Measurements from ENCODE around the gene PTPRZ1.

PTPRZ1 gene

DNA sequence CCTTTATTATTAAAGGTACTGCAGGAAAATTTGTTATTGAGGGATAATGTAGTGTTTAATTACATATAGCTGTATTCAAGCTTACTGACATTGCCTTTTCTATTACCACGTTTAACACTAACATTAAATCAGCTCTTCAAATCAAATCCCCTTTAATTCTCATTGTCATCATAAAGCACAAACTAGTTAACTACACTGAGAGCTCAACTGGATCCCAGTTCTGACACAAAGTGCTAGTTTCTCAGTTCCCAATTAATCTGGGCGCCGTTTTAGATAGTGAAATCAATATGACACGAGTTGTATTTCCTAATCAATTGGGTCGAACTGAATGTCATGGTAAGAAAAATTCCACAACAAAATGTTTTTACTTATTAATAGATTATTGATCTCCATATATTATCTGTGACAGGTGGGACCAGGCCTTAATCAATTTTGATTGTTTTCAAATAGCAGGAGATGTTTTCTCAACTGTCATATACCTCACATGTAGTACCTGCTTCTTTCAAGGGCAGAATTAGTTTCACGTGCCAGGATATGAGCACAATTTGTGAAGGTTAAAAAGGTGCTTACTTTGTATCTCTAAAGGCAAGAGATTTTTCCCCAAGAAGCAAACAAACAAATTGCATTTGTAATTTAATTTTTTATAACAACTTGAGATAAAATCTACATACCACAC lies 200.1 kb downstream of the PTPRZ1 start:
- no peak overlapping the region for H3K4me2 ChIP-seq (ENCODE audit: low read length)
- no peak overlapping the region for H3K9ac ChIP-seq (ENCODE audit: low read length)
- H3K27me3 ChIP-seq (ENCODE audit: low read depth, low read length), result no peaks in the 10 kb centered on the region
- no peak overlapping the region for H3K4me3 ChIP-seq (ENCODE audit: low read length)
- H3K36me3 ChIP-seq (replicated peaks; ENCODE audit: low read depth, low read length), result no peaks in the 10 kb centered on the region
- peaks cover 4% of the 10 kb centered on the region; the same call in 1 of the 2 replicates for H3K4me1 ChIP-seq (ENCODE audit: low read length)
- H2AFZ ChIP-seq (ENCODE audit: low read depth, low read length), result no peak overlapping the region
- no peaks in the 10 kb centered on the region for H3K9me3 ChIP-seq (ENCODE audit: insufficient read depth, low read length)
- no peak overlapping the region for H3K27ac ChIP-seq (ENCODE audit: low read length)
- no peak for TF ChIP-seq EZH2phosphoT487 (IDR thresholded peaks at IDR 0.05; ENCODE audit: low read depth)
- TF ChIP-seq, protein P1, sequence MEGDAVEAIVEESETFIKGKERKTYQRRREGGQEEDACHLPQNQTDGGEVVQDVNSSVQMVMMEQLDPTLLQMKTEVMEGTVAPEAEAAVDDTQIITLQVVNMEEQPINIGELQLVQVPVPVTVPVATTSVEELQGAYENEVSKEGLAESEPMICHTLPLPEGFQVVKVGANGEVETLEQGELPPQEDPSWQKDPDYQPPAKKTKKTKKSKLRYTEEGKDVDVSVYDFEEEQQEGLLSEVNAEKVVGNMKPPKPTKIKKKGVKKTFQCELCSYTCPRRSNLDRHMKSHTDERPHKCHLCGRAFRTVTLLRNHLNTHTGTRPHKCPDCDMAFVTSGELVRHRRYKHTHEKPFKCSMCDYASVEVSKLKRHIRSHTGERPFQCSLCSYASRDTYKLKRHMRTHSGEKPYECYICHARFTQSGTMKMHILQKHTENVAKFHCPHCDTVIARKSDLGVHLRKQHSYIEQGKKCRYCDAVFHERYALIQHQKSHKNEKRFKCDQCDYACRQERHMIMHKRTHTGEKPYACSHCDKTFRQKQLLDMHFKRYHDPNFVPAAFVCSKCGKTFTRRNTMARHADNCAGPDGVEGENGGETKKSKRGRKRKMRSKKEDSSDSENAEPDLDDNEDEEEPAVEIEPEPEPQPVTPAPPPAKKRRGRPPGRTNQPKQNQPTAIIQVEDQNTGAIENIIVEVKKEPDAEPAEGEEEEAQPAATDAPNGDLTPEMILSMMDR (IDR thresholded peaks at IDR 0.05; ENCODE audit: low read depth, low read length), result no peak
- no peaks in the 10 kb centered on the region for H3K79me2 ChIP-seq (ENCODE audit: low read length)
- H4K20me1 ChIP-seq (ENCODE audit: insufficient read depth, low read length), result no peaks in the 10 kb centered on the region

GRCh38 chr7:122073635-122074034 lies 200.7 kb downstream of the PTPRZ1 start:
- H4K20me1 ChIP-seq (ENCODE audit: insufficient read depth, low read length), result no peaks in the 10 kb centered on the region
- no peak for TF ChIP-seq EZH2phosphoT487 (IDR thresholded peaks at IDR 0.05; ENCODE audit: low read depth)
- TF ChIP-seq, protein P1 (IDR thresholded peaks at IDR 0.05; ENCODE audit: low read depth, low read length), result no peak
- no peak overlapping the region for H2AFZ ChIP-seq (ENCODE audit: low read depth, low read length)
- H3K4me2 ChIP-seq (ENCODE audit: low read length), result no peak overlapping the region
- H3K9ac ChIP-seq (ENCODE audit: low read length), result no peak overlapping the region
- H3K36me3 ChIP-seq (replicated peaks; ENCODE audit: low read depth, low read length), result no peaks in the 10 kb centered on the region
- no peak overlapping the region for H3K4me3 ChIP-seq (ENCODE audit: low read length)
- peaks cover 4% of the 10 kb centered on the region; the same call in 1 of the 2 replicates for H3K4me1 ChIP-seq (ENCODE audit: low read length)
- H3K9me3 ChIP-seq (ENCODE audit: insufficient read depth, low read length), result no peaks in the 10 kb centered on the region
- no peaks in the 10 kb centered on the region for H3K79me2 ChIP-seq (ENCODE audit: low read length)
- no peaks in the 10 kb centered on the region for H3K27me3 ChIP-seq (ENCODE audit: low read depth, low read length)
- H3K27ac ChIP-seq (ENCODE audit: low read length), result no peak overlapping the region

DNA sequence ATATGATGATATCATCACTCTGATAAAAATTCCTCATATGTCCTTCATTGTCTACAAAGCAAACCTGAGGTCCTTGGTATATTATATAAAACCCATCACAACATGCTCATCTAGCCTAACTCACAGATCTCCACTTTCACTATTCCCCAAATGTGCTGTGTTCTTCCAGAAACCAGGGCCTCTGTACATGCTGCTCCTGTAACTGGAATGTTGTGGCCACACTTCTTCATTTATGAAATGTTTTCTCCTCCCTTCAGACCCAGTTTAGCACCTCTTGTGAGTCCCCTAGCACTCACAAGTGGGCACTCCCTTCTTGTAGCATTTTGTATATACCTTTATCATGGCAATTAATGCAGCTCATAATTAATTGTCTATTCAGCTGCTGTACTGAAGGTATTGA lies 209.2 kb downstream of the PTPRZ1 start:
- Histone ChIP-seq H3K27me3 (ENCODE audit: low read depth, low read length) (no peaks in the 10 kb centered on the region), H3K4me3 (ENCODE audit: low read length) (no peak overlapping the region), H3K9me3 (ENCODE audit: insufficient read depth, low read length) (no peaks in the 10 kb centered on the region), H3K9ac (ENCODE audit: low read length) (no peak overlapping the region), H3K27ac (ENCODE audit: low read length) (no peak overlapping the region), H3K79me2 (ENCODE audit: low read length) (no peaks in the 10 kb centered on the region), H3K36me3 (replicated peaks; ENCODE audit: low read depth, low read length) (no peaks in the 10 kb centered on the region), H2AFZ (ENCODE audit: low read depth, low read length) (no peak overlapping the region), H3K4me2 (ENCODE audit: low read length) (no peak overlapping the region), H3K4me1 (ENCODE audit: low read length) (no peaks in the 10 kb centered on the region), H4K20me1 (ENCODE audit: insufficient read depth, low read length) (no peaks in the 10 kb centered on the region)
- TF ChIP-seq EZH2phosphoT487 (IDR thresholded peaks at IDR 0.05; ENCODE audit: low read depth), result no peak
- TF ChIP-seq, protein P1 (IDR thresholded peaks at IDR 0.05; ENCODE audit: low read depth, low read length), result no peak

DNA sequence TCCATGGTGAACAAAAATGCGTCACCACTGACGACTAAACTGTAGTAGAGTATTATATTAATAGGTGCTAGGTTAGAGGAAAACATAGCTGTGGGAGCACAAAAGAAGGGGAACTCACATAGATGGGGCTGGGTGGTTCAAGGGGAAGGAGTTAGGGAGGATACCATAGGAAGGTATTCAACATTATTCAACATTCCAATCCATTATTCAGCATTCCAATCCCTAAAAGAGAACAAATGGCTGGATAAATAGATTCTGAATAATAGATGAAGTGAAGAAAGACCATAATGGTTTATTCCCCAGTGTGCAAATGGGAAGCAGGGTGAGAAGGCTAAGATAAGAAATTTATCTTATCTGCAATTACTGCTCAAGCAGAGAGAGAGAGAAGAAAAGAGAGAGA lies 209.7 kb downstream of the PTPRZ1 start:
- H3K4me3 ChIP-seq (ENCODE audit: low read length), result no peak overlapping the region
- no peak overlapping the region for H3K4me2 ChIP-seq (ENCODE audit: low read length)
- H3K27ac ChIP-seq (ENCODE audit: low read length), result no peak overlapping the region
- H3K9me3 ChIP-seq (ENCODE audit: insufficient read depth, low read length), result no peaks in the 10 kb centered on the region
- TF ChIP-seq EZH2phosphoT487 (IDR thresholded peaks at IDR 0.05; ENCODE audit: low read depth), result no peak
- TF ChIP-seq, protein P1 (IDR thresholded peaks at IDR 0.05; ENCODE audit: low read depth, low read length), result no peak
- no peaks in the 10 kb centered on the region for H3K27me3 ChIP-seq (ENCODE audit: low read depth, low read length)
- no peaks in the 10 kb centered on the region for H3K79me2 ChIP-seq (ENCODE audit: low read length)
- H3K36me3 ChIP-seq (replicated peaks; ENCODE audit: low read depth, low read length), result no peaks in the 10 kb centered on the region
- no peaks in the 10 kb centered on the region for H3K4me1 ChIP-seq (ENCODE audit: low read length)
- no peak overlapping the region for H3K9ac ChIP-seq (ENCODE audit: low read length)
- H2AFZ ChIP-seq (ENCODE audit: low read depth, low read length), result no peak overlapping the region
- H4K20me1 ChIP-seq (ENCODE audit: insufficient read depth, low read length), result no peaks in the 10 kb centered on the region

Measured in OCI-LY3 (cell line).